Breast epithelium (tissue), 3 donors: ENCODE data around the gene RHOH.

ENCODE experiments used
- POLR2A ChIP-seq: fragments of 450-650 bp; IDR thresholded peaks from one replicate; pipeline ENCODE4 v1.6.1; 2016; ENCODE audit warnings: antibody characterized with exemption, mild to moderate bottlenecking, moderate library complexity
- POLR2AphosphoS5 ChIP-seq, 3 donors: sonication (generic); formaldehyde crosslinking; IDR thresholded peaks; one replicate each; pipeline ENCODE4 v1.6.1; 2017; ENCODE audit warnings: antibody characterized with exemption in 3 of 3
- TF ChIP-seq, protein P1 (sequence below), 3 donors: fragments of 450-650 bp; IDR thresholded peaks; one replicate each; pipeline ENCODE4 v1.5.1; 2016 to 2017; ENCODE audit warnings: antibody characterized with exemption in 3 of 3, mild to moderate bottlenecking in 3 of 3, moderate library complexity in 3 of 3

DNA sequence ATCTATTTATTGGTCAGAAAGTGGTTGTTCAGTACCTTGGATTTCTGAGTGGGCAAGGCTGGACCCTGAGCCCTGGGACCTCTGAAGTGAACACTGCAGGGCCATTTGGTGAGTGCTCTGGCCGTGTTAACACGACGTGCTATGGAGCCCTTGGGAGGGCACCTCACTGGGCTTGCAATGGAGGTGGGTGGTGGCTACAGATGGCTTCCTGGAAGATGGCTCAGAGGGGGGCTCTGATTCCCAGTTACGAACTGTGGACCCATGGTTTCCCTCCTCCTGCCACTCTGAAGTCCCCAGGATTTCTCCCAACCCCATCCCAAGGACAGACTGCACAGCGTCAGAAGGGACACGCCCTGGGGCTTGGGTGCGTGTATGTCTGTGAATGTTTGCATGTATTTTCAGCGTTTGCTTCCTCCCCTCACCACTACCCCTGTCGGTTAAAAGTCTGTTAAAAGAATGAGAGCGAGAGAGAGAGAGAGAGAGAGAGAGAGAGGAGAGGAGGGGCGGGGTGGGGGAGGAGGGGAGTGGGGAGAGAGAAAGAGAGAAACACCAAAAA lies 3.7 kb upstream of the RHOH start:
- TF ChIP-seq, protein P1, sequence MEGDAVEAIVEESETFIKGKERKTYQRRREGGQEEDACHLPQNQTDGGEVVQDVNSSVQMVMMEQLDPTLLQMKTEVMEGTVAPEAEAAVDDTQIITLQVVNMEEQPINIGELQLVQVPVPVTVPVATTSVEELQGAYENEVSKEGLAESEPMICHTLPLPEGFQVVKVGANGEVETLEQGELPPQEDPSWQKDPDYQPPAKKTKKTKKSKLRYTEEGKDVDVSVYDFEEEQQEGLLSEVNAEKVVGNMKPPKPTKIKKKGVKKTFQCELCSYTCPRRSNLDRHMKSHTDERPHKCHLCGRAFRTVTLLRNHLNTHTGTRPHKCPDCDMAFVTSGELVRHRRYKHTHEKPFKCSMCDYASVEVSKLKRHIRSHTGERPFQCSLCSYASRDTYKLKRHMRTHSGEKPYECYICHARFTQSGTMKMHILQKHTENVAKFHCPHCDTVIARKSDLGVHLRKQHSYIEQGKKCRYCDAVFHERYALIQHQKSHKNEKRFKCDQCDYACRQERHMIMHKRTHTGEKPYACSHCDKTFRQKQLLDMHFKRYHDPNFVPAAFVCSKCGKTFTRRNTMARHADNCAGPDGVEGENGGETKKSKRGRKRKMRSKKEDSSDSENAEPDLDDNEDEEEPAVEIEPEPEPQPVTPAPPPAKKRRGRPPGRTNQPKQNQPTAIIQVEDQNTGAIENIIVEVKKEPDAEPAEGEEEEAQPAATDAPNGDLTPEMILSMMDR (IDR thresholded peaks at IDR 0.05) = no peak
- TF ChIP-seq POLR2A (no peak), POLR2AphosphoS5 (IDR thresholded peaks at IDR 0.05) (no peak)
